Vagina (tissue), 2 donors: ENCODE results near the gene GGTLC2.
"Not testable (repeated sequence)": the region's sequence is repeated elsewhere in the genome, so short reads cannot be mapped to it uniquely, and the experiment has no call there.

Source experiments
- POLR2A ChIP-seq, 2 donors: fragments of 450-650 bp; IDR thresholded peaks; one replicate each; pipeline ENCODE4 v1.6.1; 2017; ENCODE audit warnings: antibody characterized with exemption in 2 of 2, mild to moderate bottlenecking in 2 of 2, moderate library complexity in 2 of 2
- POLR2AphosphoS5 ChIP-seq, 2 donors: sonication (generic); formaldehyde crosslinking; IDR thresholded peaks; one replicate each; pipeline ENCODE4 v1.9.0; 2017; ENCODE audit warnings: antibody characterized with exemption in 2 of 2, mild to moderate bottlenecking in 2 of 2, low read depth in 1 of 2; ENCODE audit not compliant: insufficient read depth in 1 of 2
- TF ChIP-seq, protein P1 (sequence below), 3 experiments: fragments of 450-650 bp in 2 of 3; fragments of 200-600 bp in 1 of 3; sonication (generic) in 1 of 3; IDR thresholded peaks; one replicate each; pipeline ENCODE4 v1.5.1; 2017 to 2019; ENCODE audit warnings: antibody characterized with exemption in 3 of 3, mild to moderate bottlenecking in 2 of 3, moderate library complexity in 2 of 3

GRCh38 chr22:22652573-22652972 lies 8.2 kb downstream of the GGTLC2 start:
- TF ChIP-seq, protein P1, sequence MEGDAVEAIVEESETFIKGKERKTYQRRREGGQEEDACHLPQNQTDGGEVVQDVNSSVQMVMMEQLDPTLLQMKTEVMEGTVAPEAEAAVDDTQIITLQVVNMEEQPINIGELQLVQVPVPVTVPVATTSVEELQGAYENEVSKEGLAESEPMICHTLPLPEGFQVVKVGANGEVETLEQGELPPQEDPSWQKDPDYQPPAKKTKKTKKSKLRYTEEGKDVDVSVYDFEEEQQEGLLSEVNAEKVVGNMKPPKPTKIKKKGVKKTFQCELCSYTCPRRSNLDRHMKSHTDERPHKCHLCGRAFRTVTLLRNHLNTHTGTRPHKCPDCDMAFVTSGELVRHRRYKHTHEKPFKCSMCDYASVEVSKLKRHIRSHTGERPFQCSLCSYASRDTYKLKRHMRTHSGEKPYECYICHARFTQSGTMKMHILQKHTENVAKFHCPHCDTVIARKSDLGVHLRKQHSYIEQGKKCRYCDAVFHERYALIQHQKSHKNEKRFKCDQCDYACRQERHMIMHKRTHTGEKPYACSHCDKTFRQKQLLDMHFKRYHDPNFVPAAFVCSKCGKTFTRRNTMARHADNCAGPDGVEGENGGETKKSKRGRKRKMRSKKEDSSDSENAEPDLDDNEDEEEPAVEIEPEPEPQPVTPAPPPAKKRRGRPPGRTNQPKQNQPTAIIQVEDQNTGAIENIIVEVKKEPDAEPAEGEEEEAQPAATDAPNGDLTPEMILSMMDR (IDR thresholded peaks at IDR 0.05), result not testable (repeated sequence)
- not testable (repeated sequence) for TF ChIP-seq POLR2A (IDR thresholded peaks at IDR 0.05); POLR2AphosphoS5 (IDR thresholded peaks at IDR 0.05; ENCODE audit: insufficient read depth in 1 of 2, low read depth in 1 of 2)
